ENCODE data around the gene ADGRL3. TPM values are rescaled to one million over a fixed set of nuclear protein-coding genes. Genes with fewer than 3 reads are reported as not detected.

ADGRL3 gene
- total RNA-seq, 2 experiments from 2014 or later: not detected

DNA sequence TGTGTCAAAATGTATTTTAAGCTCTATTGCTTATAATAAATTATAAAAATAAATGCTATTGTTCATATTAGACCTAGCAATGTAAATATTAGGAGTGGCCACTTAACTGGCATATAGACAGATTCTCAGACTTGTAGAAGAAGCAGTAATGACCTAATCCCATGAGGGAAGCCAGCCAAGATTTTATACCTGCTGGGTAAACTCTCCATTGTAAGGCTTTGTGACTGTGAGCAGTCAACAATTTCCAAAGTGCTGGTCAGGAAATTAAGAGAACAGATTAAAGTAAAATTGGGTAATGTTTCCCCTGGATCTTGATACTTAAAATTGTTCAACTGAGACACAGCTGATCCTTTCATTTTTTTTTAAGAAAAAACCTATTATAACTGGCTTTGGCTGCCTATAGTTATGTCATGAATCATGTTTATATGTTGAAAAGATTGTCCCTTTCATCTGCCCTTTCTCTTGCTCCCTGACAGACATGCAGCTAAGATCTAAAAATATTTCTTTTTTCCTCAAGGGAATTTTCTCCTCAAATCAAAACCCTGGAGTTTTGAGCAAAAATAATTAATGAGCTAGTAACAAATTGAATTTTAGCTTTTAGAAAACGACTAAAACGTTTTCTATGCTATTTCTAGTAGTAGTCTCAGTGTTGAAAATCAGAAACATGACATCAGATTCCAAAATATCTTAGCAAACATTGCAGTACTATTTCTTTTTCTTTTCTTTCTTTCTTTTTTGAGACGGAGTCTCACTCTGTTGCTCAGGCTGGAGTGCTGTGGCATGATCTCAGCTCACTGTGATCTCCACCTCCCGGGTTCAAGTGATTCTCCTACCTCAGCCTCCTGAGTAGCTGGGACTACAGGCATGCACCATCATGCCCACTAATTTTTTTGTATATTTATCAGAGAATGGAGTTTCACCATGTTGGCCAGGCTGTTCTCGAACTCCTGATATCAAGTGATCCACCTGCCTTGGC, 77.9 kb downstream of the ADGRL3 start:
- Mint-ChIP-seq H3K4me3 (no peak overlapping the region), H3K27ac (no peak overlapping the region), H3K9me3 (peaks cover 1% of the 10 kb centered on the region), H3K27me3 (no peaks in the 10 kb centered on the region), H3K36me3 (ENCODE audit: low read depth) (no peaks in the 10 kb centered on the region), H3K4me1 (ENCODE audit: low read depth) (no peaks in the 10 kb centered on the region)
- intact Hi-C loops (cut with micrococcal nuclease): no loop called here
- DNase-seq (no peak), ATAC-seq (no peak)
- POLR2A ChIA-PET: no interaction called here
- TF ChIP-seq, protein P1, sequence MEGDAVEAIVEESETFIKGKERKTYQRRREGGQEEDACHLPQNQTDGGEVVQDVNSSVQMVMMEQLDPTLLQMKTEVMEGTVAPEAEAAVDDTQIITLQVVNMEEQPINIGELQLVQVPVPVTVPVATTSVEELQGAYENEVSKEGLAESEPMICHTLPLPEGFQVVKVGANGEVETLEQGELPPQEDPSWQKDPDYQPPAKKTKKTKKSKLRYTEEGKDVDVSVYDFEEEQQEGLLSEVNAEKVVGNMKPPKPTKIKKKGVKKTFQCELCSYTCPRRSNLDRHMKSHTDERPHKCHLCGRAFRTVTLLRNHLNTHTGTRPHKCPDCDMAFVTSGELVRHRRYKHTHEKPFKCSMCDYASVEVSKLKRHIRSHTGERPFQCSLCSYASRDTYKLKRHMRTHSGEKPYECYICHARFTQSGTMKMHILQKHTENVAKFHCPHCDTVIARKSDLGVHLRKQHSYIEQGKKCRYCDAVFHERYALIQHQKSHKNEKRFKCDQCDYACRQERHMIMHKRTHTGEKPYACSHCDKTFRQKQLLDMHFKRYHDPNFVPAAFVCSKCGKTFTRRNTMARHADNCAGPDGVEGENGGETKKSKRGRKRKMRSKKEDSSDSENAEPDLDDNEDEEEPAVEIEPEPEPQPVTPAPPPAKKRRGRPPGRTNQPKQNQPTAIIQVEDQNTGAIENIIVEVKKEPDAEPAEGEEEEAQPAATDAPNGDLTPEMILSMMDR (IDR thresholded peaks at IDR 0.05): no peak
- CTCF ChIA-PET: no interaction called here

DNA sequence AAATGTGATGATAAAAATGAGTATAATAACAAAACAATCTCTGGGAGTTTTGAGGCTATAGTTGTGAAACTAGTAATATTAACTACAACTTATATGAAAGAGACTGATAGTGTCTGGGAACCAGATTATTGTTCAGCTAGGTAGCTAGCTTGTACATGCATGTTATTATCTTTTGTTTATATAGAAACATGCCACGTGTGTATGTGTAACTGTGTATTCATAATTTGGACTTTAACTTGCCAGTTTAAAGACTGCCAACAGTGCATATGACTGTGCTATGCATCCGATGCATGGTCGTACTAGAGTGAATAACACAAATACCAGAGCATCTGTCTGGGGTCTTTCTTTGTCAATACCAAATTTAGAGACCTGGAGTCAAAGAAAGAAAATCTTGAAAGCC, 92.2 kb downstream of the ADGRL3 start:
- DNase-seq (no peak), ATAC-seq (no peak)
- Mint-ChIP-seq H3K27me3 (no peaks in the 10 kb centered on the region), H3K4me3 (no peak overlapping the region), H3K27ac (no peak overlapping the region), H3K9me3 (peaks cover 2% of the 10 kb centered on the region), H3K36me3 (ENCODE audit: low read depth) (no peaks in the 10 kb centered on the region), H3K4me1 (ENCODE audit: low read depth) (no peaks in the 10 kb centered on the region)
- intact Hi-C loops (cut with micrococcal nuclease): no loop called here
- CTCF ChIA-PET: no interaction called here
- POLR2A ChIA-PET: no interaction called here
- TF ChIP-seq, protein P1 (IDR thresholded peaks at IDR 0.05): no peak

DNA sequence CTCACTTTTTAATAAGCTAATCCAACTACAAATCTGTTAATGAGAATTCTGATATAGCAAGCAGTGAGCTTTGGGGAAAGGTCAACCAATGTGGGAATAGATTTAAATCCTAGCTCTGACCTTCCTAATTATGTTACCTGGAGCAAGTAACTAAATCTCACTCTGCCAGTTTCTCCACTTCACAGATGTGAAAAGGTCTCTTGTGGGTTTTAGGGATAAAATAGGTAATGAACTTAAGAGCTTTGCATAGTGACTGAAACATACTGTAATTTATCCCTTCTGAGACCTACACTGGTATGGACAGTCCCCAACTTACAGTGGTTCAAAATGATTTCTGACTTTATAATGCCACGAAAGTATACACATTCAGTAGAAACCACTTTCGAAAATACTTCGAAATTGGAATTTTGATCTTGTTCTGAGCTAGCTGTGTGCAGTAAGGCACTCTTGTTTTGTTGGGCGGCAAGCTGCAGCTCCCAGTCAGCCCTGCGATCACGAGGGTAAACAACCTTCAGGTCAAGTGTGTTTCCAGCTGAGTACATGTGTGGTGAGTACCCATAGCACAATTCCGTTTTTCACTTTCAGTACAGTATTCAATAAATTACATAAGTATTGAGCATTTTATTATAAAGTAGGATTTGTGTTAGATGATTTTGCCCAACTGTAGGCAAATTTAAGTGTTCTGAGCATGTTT, 93.7 kb downstream of the ADGRL3 start:
- TF ChIP-seq, protein P1 (IDR thresholded peaks at IDR 0.05): no peak
- H3K9me3 Mint-ChIP-seq: no peaks in the 10 kb centered on the region
- DNase-seq (no peak), ATAC-seq (no peak)
- H3K27ac Mint-ChIP-seq: no peak overlapping the region
- ChIA-PET POLR2A (no interaction called here), CTCF (no interaction called here)
- no peak overlapping the region for H3K4me3 Mint-ChIP-seq
- H3K27me3 Mint-ChIP-seq: no peaks in the 10 kb centered on the region
- intact Hi-C loops (cut with micrococcal nuclease): no loop called here
- no peaks in the 10 kb centered on the region for H3K36me3 Mint-ChIP-seq (ENCODE audit: low read depth)
- no peaks in the 10 kb centered on the region for H3K4me1 Mint-ChIP-seq (ENCODE audit: low read depth)

DNA sequence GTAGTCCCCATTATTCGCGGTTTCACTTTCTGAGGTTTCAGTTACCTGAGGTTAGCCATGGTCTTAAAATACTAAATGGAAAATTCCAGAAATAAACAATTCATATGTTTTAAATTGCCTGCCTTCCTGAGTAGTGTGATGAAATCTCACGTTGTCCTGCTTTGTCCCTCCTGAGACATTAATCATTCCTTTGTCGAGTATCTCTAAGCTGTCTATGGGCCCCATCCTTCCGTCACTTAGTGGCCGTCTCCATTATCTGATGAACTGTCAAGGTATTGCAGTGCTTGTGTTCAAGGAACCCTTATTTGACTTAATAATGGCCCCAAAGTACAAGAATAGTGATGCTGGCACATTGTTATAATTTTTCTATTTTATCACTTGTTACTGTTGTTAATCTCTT, 94.8 kb downstream of the ADGRL3 start:
- no peaks in the 10 kb centered on the region for H3K4me1 Mint-ChIP-seq (ENCODE audit: low read depth)
- no peak for DNase-seq
- no peaks in the 10 kb centered on the region for H3K36me3 Mint-ChIP-seq (ENCODE audit: low read depth)
- TF ChIP-seq, protein P1 (IDR thresholded peaks at IDR 0.05): no peak
- H3K4me3 Mint-ChIP-seq: no peak overlapping the region
- no peaks in the 10 kb centered on the region for H3K9me3 Mint-ChIP-seq
- H3K27ac Mint-ChIP-seq: no peak overlapping the region
- intact Hi-C loops (cut with micrococcal nuclease): no loop called here
- ATAC-seq: no peak
- POLR2A ChIA-PET: no interaction called here
- H3K27me3 Mint-ChIP-seq: no peaks in the 10 kb centered on the region
- CTCF ChIA-PET: no interaction called here

DNA sequence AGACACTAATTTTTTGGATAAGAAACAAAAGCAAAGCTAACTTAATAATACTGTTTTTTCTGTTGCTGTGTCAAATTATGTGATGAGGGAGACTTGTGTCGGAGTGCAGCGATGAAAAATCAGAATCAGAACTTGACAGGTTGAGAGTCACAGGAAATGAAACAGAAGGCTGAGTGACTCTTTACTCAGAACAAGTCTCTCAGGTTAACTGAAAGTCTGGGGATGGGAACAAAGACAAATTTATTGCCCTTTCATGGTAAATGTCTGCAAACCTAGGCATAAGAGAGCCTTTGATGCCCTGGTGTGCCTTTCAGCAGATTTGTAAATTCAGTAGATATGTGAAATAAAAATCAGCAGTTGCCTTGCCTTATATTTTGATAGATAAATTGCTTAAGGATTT, 96.0 kb downstream of the ADGRL3 start:
- ATAC-seq (no peak), DNase-seq (no peak)
- POLR2A ChIA-PET: no interaction called here
- no peak overlapping the region for H3K4me3 Mint-ChIP-seq
- no peaks in the 10 kb centered on the region for H3K4me1 Mint-ChIP-seq (ENCODE audit: low read depth)
- no peaks in the 10 kb centered on the region for H3K27me3 Mint-ChIP-seq
- no peaks in the 10 kb centered on the region for H3K36me3 Mint-ChIP-seq (ENCODE audit: low read depth)
- TF ChIP-seq, protein P1 (IDR thresholded peaks at IDR 0.05): no peak
- no peaks in the 10 kb centered on the region for H3K9me3 Mint-ChIP-seq
- CTCF ChIA-PET: no interaction called here
- no peak overlapping the region for H3K27ac Mint-ChIP-seq
- intact Hi-C loops (cut with micrococcal nuclease): no loop called here
